ENCODE results near the gene AFG1L.

- TF ChIP-seq CTCF (IDR thresholded peaks at IDR 0.05) (no peak), POLR2A (IDR thresholded peaks at IDR 0.05) (no peak)
Observed at GRCh38 chr6:108563292-108563691, 268.4 kb downstream of the AFG1L start.

Data from heart left ventricle (tissue), 13 donors.